ENCODE results near the gene PGAM5. TPM values are rescaled to one million over a fixed set of nuclear protein-coding genes. Genes with fewer than 3 reads are reported as not detected.
A peak's percentile ranks its signal among the peaks of the same experiment; 100 is the strongest.

Gene PGAM5
- total and polyA plus RNA-seq, 2 of the 13 experiments (the other 11 are each of a cell fraction or from before 2014, with no cell fraction given), result 18.0 to 77.9 TPM

GRCh38 chr12:132726386-132726785, 15.7 kb downstream of the PGAM5 start (continued):
- no peak for TF ChIP-seq FOXO4 (CRISPR knock-in tag; conservative IDR thresholded peaks at IDR 0.05)
- no peak for TF ChIP-seq ZNF251 (CRISPR knock-in tag; IDR thresholded peaks at IDR 0.05)
- no peak for TF ChIP-seq SCMH1 (CRISPR knock-in tag; IDR thresholded peaks at IDR 0.05; ENCODE audit: borderline replicate concordance)
- TF ChIP-seq CBX5 (CRISPR knock-in tag; IDR thresholded peaks at IDR 0.05; ENCODE audit: borderline replicate concordance), result no peak
- TF ChIP-seq ZNF589 (CRISPR knock-in tag; conservative IDR thresholded peaks at IDR 0.05), result no peak
- no peak for TF ChIP-seq ZNF335 (CRISPR knock-in tag; IDR thresholded peaks at IDR 0.05)
- no peak for TF ChIP-seq ZKSCAN8 (CRISPR knock-in tag; IDR thresholded peaks at IDR 0.05; ENCODE audit: borderline replicate concordance)
- TF ChIP-seq TEAD2 (CRISPR knock-in tag; IDR thresholded peaks at IDR 0.05), result no peak
- TF ChIP-seq ZBTB39 (CRISPR knock-in tag; IDR thresholded peaks at IDR 0.05), result no peak

GRCh38 chr12:132727091-132727794, 16.6 kb downstream of the PGAM5 start:
- no TSS peak for BruUV-seq (replicated peaks)
- no peak for FAIRE-seq
- Histone ChIP-seq H3K4me1 (ENCODE audit: insufficient read depth, low read length) (no peaks in the 10 kb centered on the region), H3K9me3 (ENCODE audit: low read length) (no peaks in the 10 kb centered on the region), H4K20me1 (ENCODE audit: insufficient read depth, low read length) (no peaks in the 10 kb centered on the region), H3K4me3 (replicated peaks in 1 of 3; ENCODE audit: insufficient read depth in 1 of 3, low read depth in 2 of 3, low read length in 3 of 3) (no peak overlapping the region), H3K9ac (ENCODE audit: insufficient read depth, low read depth, low read length) (no peak overlapping the region), H3K4me2 (ENCODE audit: low read depth, low read length) (no peak overlapping the region), H3K27ac (ENCODE audit: extremely low read length, insufficient read depth, low read length) (no peak overlapping the region), H3K27me3 (ENCODE audit: control insufficient read depth in 1 of 2, insufficient read depth in 2 of 2, low read length in 2 of 2) (no peaks in the 10 kb centered on the region), H3K36me3 (replicated peaks in 1 of 2; ENCODE audit: control insufficient read depth in 1 of 2, insufficient read depth in 2 of 2, low read length in 2 of 2) (peaks cover 21 to 72% of the 10 kb centered on the region in 2 experiments; a peak in 4 of 5 replicates), H2AFZ (ENCODE audit: low read length) (no peak overlapping the region), H3K79me2 (ENCODE audit: insufficient read depth, low read length) (no peaks in the 10 kb centered on the region)
- ATAC-seq, result no peak
- WGBS (ENCODE audit: low lambda C conversion rate), result 95% methylated on average over 34 of the region's 37 CpGs
- intact Hi-C loops (cut with micrococcal nuclease; ENCODE audit: unreplicated experiment) (no loop called here), in situ Hi-C loops (cut with HindIII; ENCODE audit: extremely low pct_ligation_motif_present, low pct_unique_long_range_greater_than_20kb) (no loop called here)
- CTCF ChIA-PET (ENCODE audit: low intra/inter-chr PET ratio, low total read pairs), result no interaction called here
- DNase-seq (ENCODE audit: low spot score), result no peak
- POLR2A ChIA-PET, result no interaction called here
- no peak for TF ChIP-seq ZNF678 (CRISPR knock-in tag; IDR thresholded peaks at IDR 0.05)
- no peak for TF ChIP-seq SNAPC5 (CRISPR knock-in tag; IDR thresholded peaks at IDR 0.05; ENCODE audit: borderline replicate concordance)
- TF ChIP-seq THAP11 (CRISPR knock-in tag; IDR thresholded peaks at IDR 0.05), result no peak
- no peak for TF ChIP-seq ZNF609 (CRISPR knock-in tag; IDR thresholded peaks at IDR 0.05; ENCODE audit: borderline replicate concordance)
- TF ChIP-seq AGO2 (optimal IDR thresholded peaks at IDR 0.05; ENCODE audit: low read depth, low read length), result peak; percentile 86
